Measurements from ENCODE around the gene MYO18A. TPM values are rescaled to one million over a fixed set of nuclear protein-coding genes. Genes with fewer than 3 reads are reported as not detected.

The MYO18A gene
- total RNA-seq, 1 experiment from 2014 or later, result 37.2 TPM

DNA sequence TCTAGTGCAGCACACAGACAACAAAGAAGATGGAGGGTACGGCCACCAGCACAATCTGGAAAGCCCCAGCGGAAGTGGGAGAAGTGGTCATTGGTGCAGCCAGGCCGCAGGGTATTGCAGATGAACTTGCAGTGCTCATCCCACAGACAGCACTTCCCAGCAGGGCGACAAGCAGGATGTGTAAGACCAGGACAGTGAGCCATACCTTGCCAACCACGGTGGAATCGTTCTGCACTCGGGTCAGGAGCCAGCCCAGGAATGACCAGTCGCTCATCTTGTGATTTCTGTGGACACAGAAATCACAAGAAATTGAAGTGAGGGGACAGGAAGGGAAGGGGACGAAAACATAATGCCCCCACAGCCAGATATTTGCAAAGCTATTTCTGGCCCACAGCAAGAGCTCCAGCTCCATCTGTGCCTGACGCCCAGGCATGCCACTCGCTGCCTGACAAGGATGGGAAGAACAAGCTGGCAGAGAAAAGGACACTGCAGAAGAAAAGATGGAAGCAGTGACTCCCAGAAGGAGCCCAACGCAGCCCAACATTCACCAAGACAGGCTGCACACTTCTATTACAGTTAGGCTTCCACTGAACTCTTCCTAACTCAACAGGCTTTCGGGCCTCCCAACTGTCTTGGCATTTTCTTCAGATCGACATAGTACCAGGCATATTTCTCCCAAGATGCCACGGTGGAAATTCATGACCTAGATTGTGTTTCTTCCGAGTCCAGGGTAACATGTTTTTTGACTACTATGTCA, 17.5 kb upstream of the MYO18A start:
- H2AFZ ChIP-seq (ENCODE audit: low read depth, low read length, poor library complexity, severe bottlenecking), result no peak overlapping the region

GRCh38 chr17:29196769-29197515, 16.7 kb upstream of the MYO18A start:
- Histone ChIP-seq H3K27ac (ENCODE audit: low read depth, low read length) (no peak overlapping the region), H4K20me1 (ENCODE audit: insufficient read depth) (no peaks in the 10 kb centered on the region), H3K79me2 (ENCODE audit: insufficient read depth, low read length) (no peaks in the 10 kb centered on the region), H3K27me3 (ENCODE audit: insufficient read depth, low read length) (no peaks in the 10 kb centered on the region), H3K4me1 (ENCODE audit: control insufficient read depth in 1 of 2, insufficient read depth in 2 of 2, low read length in 2 of 2) (no peaks in the 10 kb centered on the region), H3K4me3 (replicated peaks in 1 of 2; ENCODE audit: low read depth in 1 of 2, low read length in 2 of 2) (no peak overlapping the region), H2AFZ (ENCODE audit: low read depth, low read length, poor library complexity, severe bottlenecking) (no peak overlapping the region), H3K9me3 (ENCODE audit: control insufficient read depth in 1 of 2, insufficient read depth in 1 of 2, low read depth in 1 of 2, low read length in 2 of 2) (no peaks in the 10 kb centered on the region), H3K36me3 (ENCODE audit: control insufficient read depth in 1 of 2, insufficient read depth in 2 of 2, low read length in 2 of 2) (no peaks in the 10 kb centered on the region), H3K9ac (ENCODE audit: low read length) (no peak overlapping the region), H3K4me2 (ENCODE audit: low read length) (no peak overlapping the region), H3K9me2 (ENCODE audit: insufficient read depth) (no peaks in the 10 kb centered on the region)
- CTCF ChIA-PET, result no interaction called here
- POLR2A ChIA-PET, result no interaction called here
- intact Hi-C loops (cut with micrococcal nuclease), result no loop called here
- TF ChIP-seq JUND (IDR thresholded peaks at IDR 0.05), result no peak
- TF ChIP-seq YY1 (IDR thresholded peaks at IDR 0.05; ENCODE audit: extremely low read depth, insufficient replicate concordance, low read depth, low read length), result no peak
- no peak for TF ChIP-seq FOSL1 (IDR thresholded peaks at IDR 0.05; ENCODE audit: low read depth)
- no peak for TF ChIP-seq SRF (IDR thresholded peaks at IDR 0.05; ENCODE audit: low read depth)
- TF ChIP-seq CEBPB (IDR thresholded peaks at IDR 0.05; ENCODE audit: low read depth), result no peak
- TF ChIP-seq, protein P1, sequence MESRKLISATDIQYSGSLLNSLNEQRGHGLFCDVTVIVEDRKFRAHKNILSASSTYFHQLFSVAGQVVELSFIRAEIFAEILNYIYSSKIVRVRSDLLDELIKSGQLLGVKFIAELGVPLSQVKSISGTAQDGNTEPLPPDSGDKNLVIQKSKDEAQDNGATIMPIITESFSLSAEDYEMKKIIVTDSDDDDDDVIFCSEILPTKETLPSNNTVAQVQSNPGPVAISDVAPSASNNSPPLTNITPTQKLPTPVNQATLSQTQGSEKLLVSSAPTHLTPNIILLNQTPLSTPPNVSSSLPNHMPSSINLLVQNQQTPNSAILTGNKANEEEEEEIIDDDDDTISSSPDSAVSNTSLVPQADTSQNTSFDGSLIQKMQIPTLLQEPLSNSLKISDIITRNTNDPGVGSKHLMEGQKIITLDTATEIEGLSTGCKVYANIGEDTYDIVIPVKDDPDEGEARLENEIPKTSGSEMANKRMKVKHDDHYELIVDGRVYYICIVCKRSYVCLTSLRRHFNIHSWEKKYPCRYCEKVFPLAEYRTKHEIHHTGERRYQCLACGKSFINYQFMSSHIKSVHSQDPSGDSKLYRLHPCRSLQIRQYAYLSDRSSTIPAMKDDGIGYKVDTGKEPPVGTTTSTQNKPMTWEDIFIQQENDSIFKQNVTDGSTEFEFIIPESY (IDR thresholded peaks at IDR 0.05; ENCODE audit: extremely low read depth, insufficient replicate concordance, low read length), result no peak
- no peak for TF ChIP-seq POLR2A (IDR thresholded peaks at IDR 0.05; ENCODE audit: borderline replicate concordance, extremely low read depth, insufficient read depth, insufficient read length)
- RAD21 ChIA-PET (ENCODE audit: low non-redundant PET in 1 of 2, low total read pairs in 2 of 2, uncharacterized antibody in 2 of 2, unreplicated experiment in 2 of 2), result no interaction called here
- DNase-seq (ENCODE audit: low read depth, low spot score) (no peak), ATAC-seq (peak; percentile 52; the same call in 1 of the 2 replicates)
- no TSS peak for BruUV-seq (replicated peaks)

More for the DNA sequence above, 17.5 kb upstream of the MYO18A start:
- no peaks in the 10 kb centered on the region for H3K9me3 ChIP-seq (ENCODE audit: control insufficient read depth in 1 of 2, insufficient read depth in 1 of 2, low read depth in 1 of 2, low read length in 2 of 2)
- ChIA-PET RAD21 (ENCODE audit: low non-redundant PET in 1 of 2, low total read pairs in 2 of 2, uncharacterized antibody in 2 of 2, unreplicated experiment in 2 of 2) (no interaction called here), POLR2A (no interaction called here), CTCF (no interaction called here)
- no peaks in the 10 kb centered on the region for H3K79me2 ChIP-seq (ENCODE audit: insufficient read depth, low read length)
- H3K9ac ChIP-seq (ENCODE audit: low read length), result no peak overlapping the region
- DNase-seq (ENCODE audit: low read depth, low spot score), result no peak
- no peak for ATAC-seq
- H3K4me1 ChIP-seq (ENCODE audit: control insufficient read depth in 1 of 2, insufficient read depth in 2 of 2, low read length in 2 of 2), result no peaks in the 10 kb centered on the region
- H3K27ac ChIP-seq (ENCODE audit: low read depth, low read length), result no peak overlapping the region
- H4K20me1 ChIP-seq (ENCODE audit: insufficient read depth), result no peaks in the 10 kb centered on the region
- H3K27me3 ChIP-seq (ENCODE audit: insufficient read depth, low read length), result no peaks in the 10 kb centered on the region
- no peaks in the 10 kb centered on the region for H3K36me3 ChIP-seq (ENCODE audit: control insufficient read depth in 1 of 2, insufficient read depth in 2 of 2, low read length in 2 of 2)
- no peak for TF ChIP-seq EZH2 (IDR thresholded peaks at IDR 0.05)
- H3K9me2 ChIP-seq (ENCODE audit: insufficient read depth), result no peaks in the 10 kb centered on the region
- no TSS peak for BruUV-seq (replicated peaks)
- H3K4me3 ChIP-seq (replicated peaks in 1 of 2; ENCODE audit: low read depth in 1 of 2, low read length in 2 of 2), result no peak overlapping the region
- no peak overlapping the region for H3K4me2 ChIP-seq (ENCODE audit: low read length)
- intact Hi-C loops (cut with micrococcal nuclease), result no loop called here

Measured in HCT116 (cell line).